SK-N-MC (cell line): Measurements from ENCODE around the gene S100A7A.

Experiments used
- FOXP2 ChIP-seq: optimal IDR thresholded peaks from 2 replicates; pipeline ENCODE3; 2011; ENCODE audit warnings: mild to moderate bottlenecking, moderate library complexity; ENCODE audit not compliant: insufficient read depth; ENCODE audit errors: extremely low read length, control extremely low read depth
- POLR2AphosphoS5 ChIP-seq: IDR thresholded peaks from 2 replicates; pipeline ENCODE4 v1.6.1; 2012; ENCODE audit warnings: mild to moderate bottlenecking, low read depth, low read length, borderline replicate concordance

DNA sequence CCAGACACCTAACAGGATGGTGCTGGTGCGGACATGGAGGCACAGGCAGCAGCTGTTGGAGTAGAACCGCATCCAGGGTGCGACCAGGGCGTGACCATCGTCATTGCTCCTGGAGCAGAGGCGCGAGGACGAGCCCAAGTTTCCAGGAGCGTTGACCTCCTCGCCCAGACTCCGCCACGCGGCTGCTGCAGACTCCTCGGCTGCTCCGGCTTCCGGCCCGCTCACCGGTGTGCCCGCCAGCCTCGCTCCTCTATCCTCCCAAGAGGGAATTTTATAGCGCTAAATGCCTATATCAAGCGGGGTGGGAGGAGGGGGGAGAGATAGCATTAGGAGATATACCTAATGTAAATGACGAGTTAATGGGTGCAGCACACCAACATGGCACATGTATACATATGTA lies 35.6 kb upstream of the S100A7A start:
- TF ChIP-seq FOXP2: no peak
- no peak for TF ChIP-seq POLR2AphosphoS5
